Right atrium auricular region (tissue), 2 donors: ENCODE results near the gene P3R3URF. TPM values are rescaled to one million over a fixed set of nuclear protein-coding genes. Genes with fewer than 3 reads are reported as not detected.

Source experiments
- DNase-seq: peaks from one replicate; pipeline ENCODE4 v3.0.0-alpha.2; 2019; ENCODE audit warnings: low spot score
- H3K27ac ChIP-seq, 2 donors: fragments of 200-600 bp; sonication (generic); 1 replicate in 1 of 2; 2 replicates in 1 of 2; pipeline ENCODE4 v1.5.1; 2016 to 2019
- H3K27me3 ChIP-seq, 2 donors: fragments of 200-600 bp; sonication (generic); one replicate each; pipeline versions ENCODE4 v1.5.1 to v1.6.0; 2017 to 2019
- H3K36me3 ChIP-seq: fragments of 200-600 bp; sonication (generic); one replicate; pipeline ENCODE4 v1.5.1; 2016
- H3K4me1 ChIP-seq, 2 donors: fragments of 200-600 bp; sonication (generic); one replicate each; pipeline versions ENCODE4 v1.5.1 to v1.6.0; 2017 to 2019
- H3K4me3 ChIP-seq, 2 donors: fragments of 200-600 bp; sonication (generic); 1 replicate in 1 of 2; 2 replicates in 1 of 2; pipeline ENCODE4 v1.5.1; 2017 to 2019; ENCODE audit warnings: mild to moderate bottlenecking in 1 of 2, moderate library complexity in 1 of 2
- H3K9me3 ChIP-seq, 2 donors: fragments of 200-600 bp; sonication (generic); one replicate each; pipeline ENCODE4 v1.5.1; 2019
- total RNA-seq, 2 donors: library from RNA; depleted of rRNA; stranded (reverse); fragments of >200 nt; gene quantifications; one replicate each; pipeline ENCODE4 v1.1.0, GENCODE V29; 2016
- TF ChIP-seq, protein P1 (sequence below), 2 donors: fragments of 200-600 bp; sonication (generic); IDR thresholded peaks; one replicate each; pipeline ENCODE4 v1.5.1; 2019; ENCODE audit warnings: antibody characterized with exemption in 2 of 2

Gene P3R3URF
- total RNA-seq, 2 donors from 2014 or later = not detected

GRCh38 chr1:46169811-46170454 is 6.4 kb downstream of the P3R3URF start:
- Histone ChIP-seq H3K9me3 (no peaks in the 10 kb centered on the region), H3K27ac (peak overlapping the region; percentile 48 to 76), H3K36me3 (no peaks in the 10 kb centered on the region), H3K4me1 (peaks cover 0 to 78% of the 10 kb centered on the region in 2 donors), H3K27me3 (no peaks in the 10 kb centered on the region), H3K4me3 (no peak overlapping the region)
- TF ChIP-seq, protein P1, sequence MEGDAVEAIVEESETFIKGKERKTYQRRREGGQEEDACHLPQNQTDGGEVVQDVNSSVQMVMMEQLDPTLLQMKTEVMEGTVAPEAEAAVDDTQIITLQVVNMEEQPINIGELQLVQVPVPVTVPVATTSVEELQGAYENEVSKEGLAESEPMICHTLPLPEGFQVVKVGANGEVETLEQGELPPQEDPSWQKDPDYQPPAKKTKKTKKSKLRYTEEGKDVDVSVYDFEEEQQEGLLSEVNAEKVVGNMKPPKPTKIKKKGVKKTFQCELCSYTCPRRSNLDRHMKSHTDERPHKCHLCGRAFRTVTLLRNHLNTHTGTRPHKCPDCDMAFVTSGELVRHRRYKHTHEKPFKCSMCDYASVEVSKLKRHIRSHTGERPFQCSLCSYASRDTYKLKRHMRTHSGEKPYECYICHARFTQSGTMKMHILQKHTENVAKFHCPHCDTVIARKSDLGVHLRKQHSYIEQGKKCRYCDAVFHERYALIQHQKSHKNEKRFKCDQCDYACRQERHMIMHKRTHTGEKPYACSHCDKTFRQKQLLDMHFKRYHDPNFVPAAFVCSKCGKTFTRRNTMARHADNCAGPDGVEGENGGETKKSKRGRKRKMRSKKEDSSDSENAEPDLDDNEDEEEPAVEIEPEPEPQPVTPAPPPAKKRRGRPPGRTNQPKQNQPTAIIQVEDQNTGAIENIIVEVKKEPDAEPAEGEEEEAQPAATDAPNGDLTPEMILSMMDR (IDR thresholded peaks at IDR 0.05) = no peak
- DNase-seq = no peak

- Histone ChIP-seq H3K27me3 (no peaks in the 10 kb centered on the region), H3K9me3 (no peaks in the 10 kb centered on the region), H3K36me3 (no peaks in the 10 kb centered on the region), H3K4me3 (no peak overlapping the region), H3K4me1 (peaks cover 0 to 63% of the 10 kb centered on the region in 2 donors), H3K27ac (peak overlapping the region in 1 of 2 donors; percentile 68)
- TF ChIP-seq, protein P1 (IDR thresholded peaks at IDR 0.05) = no peak
- no peak for DNase-seq
Observed at GRCh38 chr1:46168477-46168876, 7.8 kb downstream of the P3R3URF start.

DNA sequence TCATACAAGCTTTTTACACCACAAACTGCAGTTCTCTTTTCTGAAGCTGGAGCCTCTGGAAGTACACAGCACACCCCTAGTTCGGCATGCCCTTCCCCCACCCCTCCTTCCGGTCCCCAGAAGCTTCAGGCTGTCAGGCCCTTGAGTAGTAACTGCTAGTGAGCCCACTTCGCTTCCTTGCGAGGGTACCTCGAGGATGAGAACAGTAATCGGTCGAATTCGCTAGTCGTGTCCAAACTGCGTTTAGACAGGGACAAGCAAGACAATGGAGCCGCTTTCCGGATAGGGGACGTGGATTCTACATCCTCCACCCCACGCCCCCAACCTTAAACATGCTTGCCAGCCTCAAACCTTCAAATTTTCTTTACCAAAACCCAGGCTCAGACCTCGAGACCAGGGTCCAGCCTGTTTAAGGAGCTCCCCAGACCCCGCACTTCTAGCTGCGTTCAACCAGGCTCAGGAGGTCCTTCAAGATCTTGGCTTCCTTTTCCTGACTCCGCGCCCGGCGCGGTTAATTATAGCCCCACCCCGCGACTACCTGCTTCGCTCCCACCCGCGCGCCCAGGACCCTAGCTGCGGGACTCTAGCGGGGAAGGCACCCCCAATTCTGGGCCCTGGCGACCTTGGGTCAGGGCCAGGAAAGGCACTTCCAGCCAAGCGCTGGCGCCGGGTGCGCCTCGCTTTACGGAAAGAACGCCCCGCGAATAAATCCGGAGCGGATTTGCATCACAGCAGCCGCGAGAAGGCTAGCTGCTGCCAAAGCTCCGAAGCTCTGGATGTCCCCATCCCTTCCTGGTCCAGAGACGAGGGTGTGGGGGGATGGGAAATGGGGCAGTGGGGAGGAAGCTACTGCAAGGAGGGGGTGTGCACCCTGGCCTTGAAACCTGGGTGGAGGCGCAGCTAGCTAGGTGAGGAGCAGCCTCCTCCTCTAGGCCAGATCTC is 9.5 kb downstream of the P3R3URF start:
- TF ChIP-seq, protein P1 (IDR thresholded peaks at IDR 0.05) = no peak
- Histone ChIP-seq H3K4me3 (peak overlapping the region; percentile 38 to 48), H3K27me3 (no peaks in the 10 kb centered on the region), H3K27ac (peak overlapping the region; percentile 68 to 77), H3K36me3 (no peaks in the 10 kb centered on the region), H3K4me1 (peaks cover 0 to 48% of the 10 kb centered on the region in 2 donors), H3K9me3 (no peaks in the 10 kb centered on the region)
- peak; percentile 80 for DNase-seq

DNA sequence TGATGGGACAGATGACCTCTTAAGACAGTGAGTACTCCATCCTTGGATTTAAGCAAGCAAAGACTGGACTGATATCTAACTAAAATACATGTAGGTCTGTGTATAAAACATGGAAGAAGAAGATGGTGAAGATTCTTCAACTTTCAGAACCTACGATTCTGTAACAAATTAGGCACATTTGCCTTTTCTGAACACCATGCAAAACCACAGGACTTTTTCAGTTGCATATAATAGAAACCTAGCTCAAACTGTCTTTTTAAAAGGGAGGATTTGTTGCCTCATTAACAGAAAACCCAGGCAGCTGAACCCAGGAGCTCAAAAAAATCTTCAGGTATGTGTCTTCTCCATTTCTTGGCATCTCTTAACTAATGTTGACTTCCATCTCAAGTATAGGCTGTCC is 16.1 kb downstream of the P3R3URF start:
- DNase-seq = no peak
- TF ChIP-seq, protein P1 (IDR thresholded peaks at IDR 0.05) = no peak
- no peaks in the 10 kb centered on the region for H3K4me1 ChIP-seq
- H3K27me3 ChIP-seq = no peaks in the 10 kb centered on the region
- H3K27ac ChIP-seq = no peak overlapping the region
- H3K9me3 ChIP-seq = no peaks in the 10 kb centered on the region
- no peaks in the 10 kb centered on the region for H3K36me3 ChIP-seq
- H3K4me3 ChIP-seq = no peak overlapping the region

GRCh38 chr1:46159516-46159915 is 16.8 kb downstream of the P3R3URF start:
- TF ChIP-seq, protein P1 (IDR thresholded peaks at IDR 0.05) = no peak
- no peak overlapping the region for H3K27ac ChIP-seq
- no peak overlapping the region for H3K4me3 ChIP-seq
- H3K36me3 ChIP-seq = no peaks in the 10 kb centered on the region
- H3K27me3 ChIP-seq = no peaks in the 10 kb centered on the region
- H3K9me3 ChIP-seq = no peaks in the 10 kb centered on the region
- no peaks in the 10 kb centered on the region for H3K4me1 ChIP-seq
- DNase-seq = no peak
